SK-N-MC (cell line): ENCODE measurements around the gene RAB6B.

Experiments used
- DNase-seq: peaks from one replicate; pipeline ENCODE4 v3.0.0-alpha.2; 2011; ENCODE audit warnings: low read depth, low spot score
- H3K27ac ChIP-seq: fragments of 200-600 bp; sonication (generic); 2 replicates; pipeline ENCODE4 v1.5.1; 2016; ENCODE audit warnings: mixed run types
- H3K36me3 ChIP-seq: fragments of 200-600 bp; sonication (generic); 2 replicates; pipeline ENCODE4 v1.6.1; 2017; ENCODE audit warnings: antibody characterized with exemption, low read length, mixed read lengths; ENCODE audit not compliant: insufficient read depth
- H3K4me3 ChIP-seq: fragments of 200-600 bp; sonication (generic); 2 replicates; pipeline ENCODE4 v1.5.1; 2016
- H3K9ac ChIP-seq: fragments of 200-600 bp; sonication (generic); 2 replicates; pipeline ENCODE4 v1.8.0; 2017; ENCODE audit warnings: mixed run types, mixed read lengths; ENCODE audit not compliant: insufficient read length
- H3K9me3 ChIP-seq: fragments of 200-600 bp; sonication (generic); 2 replicates; pipeline ENCODE4 v1.6.1; 2017; ENCODE audit warnings: low read depth, mild to moderate bottlenecking, antibody characterized with exemption, low read length, moderate library complexity, mixed read lengths
- EZH2 ChIP-seq: fragments of 200-600 bp; sonication (generic); IDR thresholded peaks from one replicate; pipeline ENCODE4 v1.6.1; 2017; ENCODE audit warnings: antibody characterized with exemption
- FOXP2 ChIP-seq: optimal IDR thresholded peaks from 2 replicates; pipeline ENCODE3; 2011; ENCODE audit warnings: mild to moderate bottlenecking, moderate library complexity; ENCODE audit not compliant: insufficient read depth; ENCODE audit errors: extremely low read length, control extremely low read depth
- POLR2AphosphoS5 ChIP-seq: IDR thresholded peaks from 2 replicates; pipeline ENCODE4 v1.6.1; 2012; ENCODE audit warnings: mild to moderate bottlenecking, low read depth, low read length, borderline replicate concordance

The RAB6B gene

GRCh38 chr3:133779626-133780203 is 116.0 kb downstream of the RAB6B start:
- no peaks in the 10 kb centered on the region for H3K9me3 ChIP-seq
- no peak overlapping the region for H3K27ac ChIP-seq
- DNase-seq: no peak
- TF ChIP-seq EZH2 (no peak), POLR2AphosphoS5 (no peak), FOXP2 (no peak)
- H3K9ac ChIP-seq: no peak overlapping the region
- no peak overlapping the region for H3K4me3 ChIP-seq
- H3K36me3 ChIP-seq: no peaks in the 10 kb centered on the region

GRCh38 chr3:133777807-133778568 is 117.7 kb downstream of the RAB6B start:
- DNase-seq: no peak
- Histone ChIP-seq H3K9me3 (no peaks in the 10 kb centered on the region), H3K9ac (no peak overlapping the region), H3K4me3 (no peak overlapping the region), H3K36me3 (no peaks in the 10 kb centered on the region), H3K27ac (no peak overlapping the region)
- TF ChIP-seq POLR2AphosphoS5: no peak
- no peak for TF ChIP-seq FOXP2
- no peak for TF ChIP-seq EZH2

- Histone ChIP-seq H3K36me3 (no peaks in the 10 kb centered on the region), H3K9me3 (no peaks in the 10 kb centered on the region), H3K27ac (no peak overlapping the region), H3K9ac (no peak overlapping the region), H3K4me3 (no peak overlapping the region)
- no peak for DNase-seq
- TF ChIP-seq POLR2AphosphoS5 (no peak), EZH2 (no peak), FOXP2 (no peak)
These were observed 118.8 kb downstream of the RAB6B start for GRCh38 chr3:133776794-133777438.

DNA sequence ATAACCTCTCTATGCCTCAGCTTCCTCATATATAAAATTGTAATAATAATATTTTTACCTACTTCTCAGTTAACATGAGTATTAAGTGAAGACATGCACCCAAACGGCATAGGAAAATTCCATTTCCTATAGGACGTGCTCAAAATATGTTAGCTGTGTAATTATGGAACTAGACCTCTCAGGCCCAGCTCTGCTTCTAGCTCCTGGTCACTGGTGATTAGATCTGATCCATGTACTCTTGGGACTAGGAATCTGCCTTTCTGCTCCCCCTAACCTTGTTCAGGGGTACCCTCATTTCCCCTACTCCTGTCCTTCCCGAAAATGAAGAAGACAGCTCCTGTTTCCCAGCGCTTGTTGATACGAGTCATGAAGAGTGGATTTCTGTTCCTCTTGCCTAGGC is 119.8 kb downstream of the RAB6B start:
- DNase-seq: no peak
- TF ChIP-seq EZH2: no peak
- TF ChIP-seq FOXP2: no peak
- Histone ChIP-seq H3K36me3 (no peaks in the 10 kb centered on the region), H3K9ac (no peak overlapping the region), H3K9me3 (no peaks in the 10 kb centered on the region), H3K27ac (no peak overlapping the region), H3K4me3 (no peak overlapping the region)

DNA sequence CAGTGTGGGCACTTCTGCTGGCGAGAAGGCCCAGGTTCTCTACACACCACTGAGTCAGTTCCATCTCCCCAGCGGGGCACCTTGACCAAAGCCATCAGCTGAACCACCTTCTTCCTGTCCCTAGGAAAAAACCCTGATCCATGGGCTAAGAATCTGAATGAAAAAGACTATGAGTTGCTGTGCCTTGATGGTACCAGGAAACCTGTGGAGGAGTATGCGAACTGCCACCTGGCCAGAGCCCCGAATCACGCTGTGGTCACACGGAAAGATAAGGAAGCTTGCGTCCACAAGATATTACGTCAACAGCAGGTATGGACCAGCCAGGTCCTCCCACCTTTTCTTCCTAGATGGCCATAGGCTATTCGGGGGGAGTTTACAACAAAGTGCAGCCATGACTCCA is 120.4 kb downstream of the RAB6B start:
- no peak overlapping the region for H3K4me3 ChIP-seq
- DNase-seq: no peak
- no peaks in the 10 kb centered on the region for H3K9me3 ChIP-seq
- no peak overlapping the region for H3K9ac ChIP-seq
- TF ChIP-seq FOXP2 (no peak), POLR2AphosphoS5 (no peak), EZH2 (no peak)
- no peaks in the 10 kb centered on the region for H3K36me3 ChIP-seq
- no peak overlapping the region for H3K27ac ChIP-seq
